Fibroblast of pulmonary artery (primary cell): ENCODE measurements around the gene KIAA1755.

Source experiments
- DNase-seq: peaks from one replicate; pipeline ENCODE4 v3.0.0-alpha.2; 2010; ENCODE audit warnings: low read depth
- H3K4me3 ChIP-seq: replicated peaks from 2 replicates; pipeline ENCODE4 v1.5.1; 2011; ENCODE audit warnings: low read depth, mild to moderate bottlenecking, control low read depth, low read length, moderate library complexity
- TF ChIP-seq, protein P1 (sequence below): IDR thresholded peaks from 2 replicates; pipeline ENCODE4 v1.5.1; 2011; ENCODE audit warnings: mild to moderate bottlenecking, control low read depth, low read length, inconsistent platforms; ENCODE audit errors: missing control alignments

KIAA1755 gene

GRCh38 chr20:38270869-38271605, 10.5 kb upstream of the KIAA1755 start:
- no peak overlapping the region for H3K4me3 ChIP-seq
- TF ChIP-seq, protein P1, sequence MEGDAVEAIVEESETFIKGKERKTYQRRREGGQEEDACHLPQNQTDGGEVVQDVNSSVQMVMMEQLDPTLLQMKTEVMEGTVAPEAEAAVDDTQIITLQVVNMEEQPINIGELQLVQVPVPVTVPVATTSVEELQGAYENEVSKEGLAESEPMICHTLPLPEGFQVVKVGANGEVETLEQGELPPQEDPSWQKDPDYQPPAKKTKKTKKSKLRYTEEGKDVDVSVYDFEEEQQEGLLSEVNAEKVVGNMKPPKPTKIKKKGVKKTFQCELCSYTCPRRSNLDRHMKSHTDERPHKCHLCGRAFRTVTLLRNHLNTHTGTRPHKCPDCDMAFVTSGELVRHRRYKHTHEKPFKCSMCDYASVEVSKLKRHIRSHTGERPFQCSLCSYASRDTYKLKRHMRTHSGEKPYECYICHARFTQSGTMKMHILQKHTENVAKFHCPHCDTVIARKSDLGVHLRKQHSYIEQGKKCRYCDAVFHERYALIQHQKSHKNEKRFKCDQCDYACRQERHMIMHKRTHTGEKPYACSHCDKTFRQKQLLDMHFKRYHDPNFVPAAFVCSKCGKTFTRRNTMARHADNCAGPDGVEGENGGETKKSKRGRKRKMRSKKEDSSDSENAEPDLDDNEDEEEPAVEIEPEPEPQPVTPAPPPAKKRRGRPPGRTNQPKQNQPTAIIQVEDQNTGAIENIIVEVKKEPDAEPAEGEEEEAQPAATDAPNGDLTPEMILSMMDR, result no peak
- DNase-seq, result peak; percentile 95

DNA sequence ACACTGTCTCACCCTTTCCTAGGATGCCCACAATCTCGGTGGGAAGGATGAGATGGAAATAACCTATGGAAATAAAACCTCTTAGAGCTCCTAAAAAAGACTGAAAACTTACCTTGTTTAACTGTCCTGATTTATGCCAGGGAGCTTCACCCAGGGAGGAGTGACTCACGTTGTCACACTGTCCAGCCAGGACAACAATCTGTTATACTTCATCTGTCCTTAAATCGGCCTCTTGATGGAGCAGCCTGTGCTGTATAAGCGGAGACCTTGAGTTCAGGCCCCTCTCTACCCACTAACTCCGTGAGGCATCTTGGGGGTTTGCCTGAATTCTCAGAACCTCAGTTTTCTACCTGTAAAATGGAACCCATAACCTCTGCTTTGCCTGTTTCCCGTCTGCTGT, 9.2 kb upstream of the KIAA1755 start:
- TF ChIP-seq, protein P1, result no peak
- H3K4me3 ChIP-seq, result no peak overlapping the region
- DNase-seq, result no peak

- TF ChIP-seq, protein P1, result no peak
- DNase-seq, result no peak
- no peak overlapping the region for H3K4me3 ChIP-seq
Measured at GRCh38 chr20:38269040-38269439, 8.5 kb upstream of the KIAA1755 start.

DNA sequence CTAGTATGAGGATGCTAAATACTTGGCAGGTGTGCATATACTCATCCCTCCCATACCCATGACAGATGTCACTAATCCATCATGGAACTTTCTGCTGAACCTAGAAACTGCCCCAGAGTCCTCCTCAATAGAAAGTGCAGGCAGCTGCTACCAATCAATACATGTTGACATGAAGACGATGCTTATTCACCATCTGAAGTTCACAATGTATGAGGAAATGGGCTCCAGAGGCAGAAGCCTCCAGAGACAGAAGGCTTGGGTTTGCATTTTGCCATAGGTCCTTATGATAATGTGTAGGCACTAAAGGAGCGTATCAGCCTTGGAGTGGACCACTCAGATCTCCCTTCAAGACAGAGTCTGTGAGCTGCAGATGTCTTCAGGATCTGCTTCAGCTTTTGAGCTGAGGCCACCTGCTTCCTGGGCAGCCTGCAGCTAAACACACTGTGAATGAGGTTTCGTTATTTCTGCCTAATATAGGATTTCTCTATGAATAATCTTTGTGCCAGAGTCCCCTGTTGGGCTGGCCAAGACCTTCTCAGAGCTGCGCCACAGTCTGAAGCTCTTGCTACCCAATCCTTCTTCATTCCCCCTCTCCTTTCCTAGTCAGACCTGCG, 7.5 kb upstream of the KIAA1755 start:
- TF ChIP-seq, protein P1, result no peak
- H3K4me3 ChIP-seq, result no peak overlapping the region
- no peak for DNase-seq

GRCh38 chr20:38267296-38267695, 6.8 kb upstream of the KIAA1755 start:
- no peak overlapping the region for H3K4me3 ChIP-seq
- DNase-seq, result peak; percentile 52
- TF ChIP-seq, protein P1, result no peak

GRCh38 chr20:38266426-38266825, 5.9 kb upstream of the KIAA1755 start:
- no peak for DNase-seq
- H3K4me3 ChIP-seq, result no peak overlapping the region
- TF ChIP-seq, protein P1, result no peak
